NCI-H146 (cell line): Measurements from ENCODE around the gene FIBIN.
A peak's percentile ranks its signal among the peaks of the same experiment; 100 is the strongest.
"Not testable (repeated sequence)": the region's sequence is repeated elsewhere in the genome, so short reads cannot be mapped to it uniquely, and the experiment has no call there.

ENCODE experiments used
- DNase-seq: peaks from one replicate; lab custom pipeline; 2025; lab: John Stamatoyannopoulos, UW

FIBIN gene

GRCh38 chr11:26977209-26977608 lies 16.7 kb upstream of the FIBIN start:
- DNase-seq = not testable (repeated sequence)

- DNase-seq = no peak
These were observed 10.3 kb upstream of the FIBIN start for GRCh38 chr11:26983645-26984044.

- no peak for DNase-seq
These were observed 8.4 kb upstream of the FIBIN start for GRCh38 chr11:26985470-26985869.

- DNase-seq = no peak
These were observed 8.0 kb upstream of the FIBIN start for GRCh38 chr11:26985943-26986342.

- no peak for DNase-seq
These were observed 6.6 kb upstream of the FIBIN start for GRCh38 chr11:26987272-26987671.

- no peak for DNase-seq
These were observed 6.2 kb upstream of the FIBIN start for GRCh38 chr11:26987731-26988130.

GRCh38 chr11:26992031-26992541 lies 1.8 kb upstream of the FIBIN start:
- no peak for DNase-seq

GRCh38 chr11:26994631-26995095 lies 751 bp downstream of the FIBIN start:
- peak; percentile 13 for DNase-seq

GRCh38 chr11:26995701-26996460 lies 2.0 kb downstream of the FIBIN start:
- no peak for DNase-seq

- DNase-seq = no peak
These were observed 3.5 kb downstream of the FIBIN start for GRCh38 chr11:26997378-26997777.

GRCh38 chr11:27001136-27001730 lies 7.3 kb downstream of the FIBIN start:
- DNase-seq = not testable (repeated sequence)

- DNase-seq = no peak
These were observed 8.5 kb downstream of the FIBIN start for GRCh38 chr11:27002431-27002830.

GRCh38 chr11:27002838-27003237 lies 8.9 kb downstream of the FIBIN start:
- DNase-seq = no peak

GRCh38 chr11:27004103-27004502 lies 10.2 kb downstream of the FIBIN start:
- DNase-seq = no peak

- no peak for DNase-seq
These were observed 15.1 kb downstream of the FIBIN start for GRCh38 chr11:27008811-27009535.

- DNase-seq = no peak
These were observed 17.8 kb downstream of the FIBIN start for GRCh38 chr11:27011560-27012233.

GRCh38 chr11:27012234-27012921 lies 18.5 kb downstream of the FIBIN start:
- DNase-seq = peak; percentile 8

- DNase-seq = no peak
These were observed 20.0 kb downstream of the FIBIN start for GRCh38 chr11:27013781-27014361.

- no peak for DNase-seq
These were observed 25.1 kb downstream of the FIBIN start for GRCh38 chr11:27018902-27019529.

GRCh38 chr11:27020751-27021150 lies 26.8 kb downstream of the FIBIN start:
- DNase-seq = no peak
